Adrenal gland (tissue), 12 donors: ENCODE results near the gene CDHR2. TPM values are rescaled to one million over a fixed set of nuclear protein-coding genes. Genes with fewer than 3 reads are reported as not detected.
"Not testable (repeated sequence)": the region's sequence is repeated elsewhere in the genome, so short reads cannot be mapped to it uniquely, and the experiment has no call there.

Experiments used
- DNase-seq, 7 donors: peaks; one replicate each; pipeline ENCODE4 v3.0.0-alpha.2; 2019 to 2020
- H3K27ac ChIP-seq, 5 donors: fragments of 200-600 bp; sonication (generic) in 4 of 5; 1 replicate in 3 of 5; 2 replicates in 2 of 5; pipeline versions ENCODE4 v1.5.1 to v1.8.0; 2016 to 2020; ENCODE audit warnings: mild to moderate bottlenecking in 1 of 5
- H3K27me3 ChIP-seq: fragments of 200-600 bp; 2 replicates; pipeline ENCODE4 v1.8.0; 2021
- H3K36me3 ChIP-seq, 2 donors: fragments of 200-600 bp; replicated peaks in 1 of 2; 1 replicate in 1 of 2; 2 replicates in 1 of 2; pipeline versions ENCODE4 v1.5.1 to v1.8.0; 2018 to 2022
- H3K4me1 ChIP-seq, 2 donors: fragments of 200-600 bp; replicated peaks in 1 of 2; 1 replicate in 1 of 2; 2 replicates in 1 of 2; pipeline versions ENCODE4 v1.5.1 to v1.8.0; 2018 to 2021
- H3K4me3 ChIP-seq, 4 donors: fragments of 200-600 bp; sonication (generic) in 3 of 4; one replicate each; pipeline ENCODE4 v1.5.1; 2016 to 2018
- H3K9me3 ChIP-seq, 3 donors: fragments of 200-600 bp; sonication (generic) in 1 of 3; replicated peaks in 1 of 3; 1 replicate in 2 of 3; 2 replicates in 1 of 3; pipeline versions ENCODE4 v1.5.1 to v1.8.0; 2016 to 2021
- POLR2A ChIP-seq, 2 donors: fragments of 450-650 bp; IDR thresholded peaks; one replicate each; pipeline ENCODE4 v1.6.1; 2017; ENCODE audit warnings: antibody characterized with exemption in 2 of 2, mild to moderate bottlenecking in 2 of 2, moderate library complexity in 1 of 2
- WGBS, 4 donors: extraction: QIAGEN DNeasy Blood & Tissue Kit in 2 of 4; methylation state at CpG; one replicate each; pipeline versions ENCODE4 v1.1.5 to v1.1.7; 2013 to 2017; 5-methylcytosine and 5-hydroxymethylcytosine counted together
- intact Hi-C, 2 donors: fragments of 100-400 bp; cut with DNase I; formaldehyde crosslinking; loops; one replicate each; pipeline versions ENCODE4 v1.14.1 to v1.15.0; 2022 to 2023
- polyA plus RNA-seq, 3 donors: library from polyadenylated mRNA; stranded (reverse); fragments of 200-250 nt in 2 of 3; fragments of 350-450 nt in 1 of 3; fragmentation: Illumina TruSeq in 1 of 3; extraction: RNeasy Lipid Tissue Mini Kit (QIAGEN cat#74804) in 1 of 3; gene quantifications; one replicate each; pipeline ENCODE4 v1.2.3, GENCODE V29; 2013 to 2014
- total RNA-seq, 9 donors: library from RNA; depleted of rRNA in 4 of 9; stranded (reverse); fragments of >200 nt in 4 of 9; fragments of 120-200 nt in 1 of 9; fragmentation: NEBNext Ultra II Directional in 1 of 9; extraction: Animal tissue kit (Norgen Biotek cat#: 25700) in 1 of 9; gene quantifications; one replicate each; pipeline versions ENCODE4 v1.1.0 to v1.2.4, GENCODE V29; 2013 to 2023
- TF ChIP-seq, protein P1 (sequence below), 6 experiments: fragments of 450-650 bp in 4 of 6; fragments of 200-600 bp in 2 of 6; sonication (generic) in 1 of 6; IDR thresholded peaks; 1 replicate in 5 of 6; 2 replicates in 1 of 6; pipeline versions ENCODE4 v1.5.1 to v1.8.0; 2016 to 2021; ENCODE audit warnings: antibody characterized with exemption in 6 of 6, mild to moderate bottlenecking in 2 of 6, moderate library complexity in 1 of 6
- donor health status: healthy with polysubstance abuse.
- donor health status: Bipolar disorder and iron deficiency.
- donor health status: DM: yes; HTN: yes; CAD: no.
- donor health status: DM: no; HTN: no; CAD: no.
- donor health status: DM: no; HTN: no; CAD: no.
- donor health status: DM: yes; HTN: yes; CAD: no.

Gene CDHR2
- total and polyA plus RNA-seq, 12 donors, result under 0.01 to 0.55 (median 0.15) TPM; not detected in 2

DNA sequence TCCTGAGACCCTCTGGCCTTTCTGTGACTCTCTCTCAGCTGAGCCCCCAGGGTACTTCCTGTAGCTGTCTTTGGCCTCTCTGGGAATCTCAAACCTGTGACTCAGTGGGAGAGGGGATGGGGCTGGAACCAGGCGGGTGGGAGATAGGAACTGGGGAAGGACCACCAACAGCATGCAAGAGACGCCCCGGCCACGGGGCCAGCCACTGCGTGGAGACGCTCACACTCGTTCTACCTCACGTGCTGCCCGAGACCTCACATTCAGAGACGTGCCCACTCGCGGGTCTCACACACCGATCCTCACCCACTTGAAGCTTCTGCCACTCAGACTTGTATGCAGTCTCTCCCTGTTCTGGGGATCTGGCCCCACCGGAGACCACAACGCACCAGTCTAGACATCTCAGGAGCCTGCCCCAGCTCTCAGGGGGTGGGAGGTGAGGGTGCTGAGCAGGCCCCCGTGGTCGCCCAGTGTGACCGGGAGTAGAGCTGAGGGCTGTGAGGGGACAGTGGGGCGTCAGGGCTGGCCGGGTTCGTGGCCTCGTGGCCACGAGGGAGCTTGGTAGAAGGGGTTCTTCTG is 47.0 kb downstream of the CDHR2 start:
- no peaks in the 10 kb centered on the region for H3K4me1 ChIP-seq
- intact Hi-C loops, result no loop called here
- no peaks in the 10 kb centered on the region for H3K9me3 ChIP-seq
- TF ChIP-seq, protein P1, sequence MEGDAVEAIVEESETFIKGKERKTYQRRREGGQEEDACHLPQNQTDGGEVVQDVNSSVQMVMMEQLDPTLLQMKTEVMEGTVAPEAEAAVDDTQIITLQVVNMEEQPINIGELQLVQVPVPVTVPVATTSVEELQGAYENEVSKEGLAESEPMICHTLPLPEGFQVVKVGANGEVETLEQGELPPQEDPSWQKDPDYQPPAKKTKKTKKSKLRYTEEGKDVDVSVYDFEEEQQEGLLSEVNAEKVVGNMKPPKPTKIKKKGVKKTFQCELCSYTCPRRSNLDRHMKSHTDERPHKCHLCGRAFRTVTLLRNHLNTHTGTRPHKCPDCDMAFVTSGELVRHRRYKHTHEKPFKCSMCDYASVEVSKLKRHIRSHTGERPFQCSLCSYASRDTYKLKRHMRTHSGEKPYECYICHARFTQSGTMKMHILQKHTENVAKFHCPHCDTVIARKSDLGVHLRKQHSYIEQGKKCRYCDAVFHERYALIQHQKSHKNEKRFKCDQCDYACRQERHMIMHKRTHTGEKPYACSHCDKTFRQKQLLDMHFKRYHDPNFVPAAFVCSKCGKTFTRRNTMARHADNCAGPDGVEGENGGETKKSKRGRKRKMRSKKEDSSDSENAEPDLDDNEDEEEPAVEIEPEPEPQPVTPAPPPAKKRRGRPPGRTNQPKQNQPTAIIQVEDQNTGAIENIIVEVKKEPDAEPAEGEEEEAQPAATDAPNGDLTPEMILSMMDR (IDR thresholded peaks at IDR 0.05), result no peak
- TF ChIP-seq POLR2A (IDR thresholded peaks at IDR 0.05), result no peak
- H3K36me3 ChIP-seq, result no peaks in the 10 kb centered on the region
- peaks cover 5% of the 10 kb centered on the region for H3K27me3 ChIP-seq
- 81 to 88% (median 82%) methylated on average over 13 to 23 of the region's 23 CpGs for WGBS, 4 donors
- no peak overlapping the region for H3K4me3 ChIP-seq
- no peak for DNase-seq
- H3K27ac ChIP-seq, result no peak overlapping the region

DNA sequence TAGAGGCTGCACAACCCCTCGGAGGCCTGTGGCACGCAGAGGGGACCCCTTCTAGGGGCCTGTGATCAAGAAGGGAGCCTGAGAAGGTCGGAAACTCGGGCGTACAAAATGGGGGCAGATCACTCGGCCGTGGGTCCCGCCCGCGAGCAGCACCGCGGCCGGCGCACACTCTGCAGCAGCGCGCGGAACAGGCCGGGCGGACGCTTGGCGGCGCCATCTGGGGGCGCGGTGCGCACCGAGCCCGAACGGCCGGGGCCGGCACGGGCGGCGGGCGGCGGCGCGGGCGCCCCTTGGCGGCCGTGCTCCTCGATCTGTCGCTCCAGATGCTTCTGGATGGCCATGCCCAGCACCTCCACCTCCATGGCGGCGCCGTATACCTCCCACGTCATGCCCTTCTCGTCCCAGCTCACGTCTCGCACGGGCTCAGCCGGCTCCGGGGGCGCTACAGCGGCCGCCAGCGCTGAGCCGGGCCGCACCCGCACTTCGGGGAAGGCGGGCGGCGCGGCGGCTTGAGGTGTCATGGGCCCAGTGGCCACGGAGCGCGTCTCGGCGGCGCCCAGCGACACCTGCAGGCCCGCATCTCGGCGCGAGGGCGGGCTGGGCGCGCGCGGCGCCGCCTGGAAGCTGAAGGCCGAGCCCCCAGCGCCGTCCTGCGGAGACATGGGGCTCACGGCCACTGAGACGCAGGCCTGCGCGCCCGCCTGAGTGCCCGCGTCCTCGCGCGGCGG is 47.7 kb downstream of the CDHR2 start:
- H3K36me3 ChIP-seq, result no peaks in the 10 kb centered on the region
- WGBS, 4 donors, result 3 to 10% (median 6%) methylated on average over 2 to 98 of the region's 98 CpGs
- H3K9me3 ChIP-seq, result no peaks in the 10 kb centered on the region
- intact Hi-C loops, result no loop called here
- TF ChIP-seq POLR2A (IDR thresholded peaks at IDR 0.05), result no peak
- TF ChIP-seq, protein P1 (IDR thresholded peaks at IDR 0.05), result peak in 3 of 6 experiments; percentile 28
- peak in 6 of 7 donors; percentile 38 to 56 (median 49) for DNase-seq
- H3K27me3 ChIP-seq, result peaks cover 5% of the 10 kb centered on the region
- H3K4me1 ChIP-seq, result no peaks in the 10 kb centered on the region
- H3K4me3 ChIP-seq, result peak overlapping the region in 1 of 4 donors; percentile 52
- H3K27ac ChIP-seq, result no peak overlapping the region

DNA sequence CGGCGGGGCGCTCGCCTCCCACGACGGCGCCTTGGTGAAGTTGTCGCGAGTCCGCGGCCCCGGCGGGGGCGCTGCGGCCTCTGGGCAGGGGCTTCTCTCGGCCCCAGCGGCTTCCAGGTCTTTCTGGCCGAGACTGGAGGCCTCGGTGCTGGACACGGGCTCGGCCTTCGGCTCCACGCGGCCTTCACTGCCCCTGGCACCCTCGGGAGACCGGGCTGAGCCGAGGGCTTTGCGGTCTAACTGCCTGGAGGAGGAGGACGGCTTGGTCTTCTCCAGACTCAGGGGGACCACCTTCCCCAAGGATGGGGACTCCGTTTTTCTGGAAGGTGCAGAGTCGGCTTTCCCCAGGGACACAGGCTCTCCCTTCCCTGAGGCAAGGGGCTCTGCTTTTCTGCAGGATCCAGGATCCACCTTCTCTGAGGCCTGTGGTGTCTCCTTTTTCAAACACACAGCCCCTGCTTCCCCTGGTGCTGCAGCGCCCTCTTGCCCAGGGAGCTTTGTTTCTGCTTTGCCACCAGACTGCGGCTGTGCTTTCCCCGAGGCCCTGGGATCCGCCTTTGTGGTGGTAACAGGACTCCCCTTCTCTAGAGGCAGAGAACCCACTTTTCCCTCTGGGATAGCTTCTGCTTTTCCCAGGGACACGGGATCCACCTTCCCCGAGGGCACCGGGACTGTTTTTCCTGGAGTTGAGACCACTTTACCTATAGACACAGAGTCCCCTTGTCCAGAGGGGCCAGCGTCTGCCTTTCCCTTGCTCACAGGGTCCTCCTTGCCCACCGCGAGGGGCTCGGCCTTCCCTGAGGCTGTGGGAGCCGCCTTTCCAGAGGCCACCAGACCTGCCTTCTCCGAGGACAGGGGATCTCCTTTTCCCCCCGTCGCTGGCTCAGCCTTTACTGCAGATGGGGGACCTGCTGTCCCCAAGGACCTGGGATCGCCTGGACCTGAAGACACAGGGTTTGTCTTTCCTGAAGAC is 48.6 kb downstream of the CDHR2 start:
- Histone ChIP-seq H3K4me1 (no peaks in the 10 kb centered on the region), H3K9me3 (no peaks in the 10 kb centered on the region), H3K27me3 (peaks cover 5% of the 10 kb centered on the region), H3K36me3 (no peaks in the 10 kb centered on the region), H3K27ac (no peak overlapping the region), H3K4me3 (peak overlapping the region in 1 of 4 donors; percentile 52)
- 52 to 92% (median 61%) methylated on average over 17 to 47 of the region's 47 CpGs for WGBS, 4 donors
- no peak for TF ChIP-seq POLR2A (IDR thresholded peaks at IDR 0.05)
- TF ChIP-seq, protein P1 (IDR thresholded peaks at IDR 0.05), result no peak
- intact Hi-C loops, result no loop called here
- no peak for DNase-seq

DNA sequence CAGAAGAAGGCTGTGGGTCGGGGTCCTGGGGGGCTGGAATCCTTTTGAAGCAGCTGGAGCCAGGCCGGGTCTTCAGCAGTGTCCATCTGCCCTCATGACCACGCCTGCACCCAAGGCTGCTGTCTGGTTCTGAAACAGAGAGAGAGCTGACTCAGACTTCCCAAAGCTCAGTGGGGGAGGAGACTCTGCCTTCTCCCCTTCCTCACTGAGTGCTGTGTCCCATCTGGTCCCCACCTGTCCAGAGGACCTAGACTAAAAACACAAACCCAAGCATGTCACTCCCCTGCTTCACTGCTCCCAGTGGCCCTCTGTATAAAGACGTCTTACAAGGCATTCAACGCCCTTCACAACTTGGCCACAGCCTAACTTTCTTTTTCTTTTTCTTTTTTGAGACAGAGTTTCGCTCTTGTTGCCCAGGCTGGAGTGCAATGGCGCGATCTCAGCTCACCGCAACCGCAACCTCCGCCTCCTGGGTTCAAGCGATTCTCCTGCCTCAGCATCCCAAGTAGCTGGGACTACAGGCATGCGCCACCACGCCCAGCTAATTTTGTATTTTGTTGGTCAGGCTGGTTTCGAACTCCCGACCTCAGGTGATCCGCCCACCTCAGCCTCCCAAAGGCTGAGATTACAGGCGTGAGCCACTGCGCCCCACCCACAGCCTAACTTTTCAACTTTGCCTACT is 50.7 kb downstream of the CDHR2 start:
- DNase-seq, H3K4me3 ChIP-seq, H3K36me3 ChIP-seq, H3K4me1 ChIP-seq, H3K9me3 ChIP-seq, H3K27ac ChIP-seq, intact Hi-C loops, H3K27me3 ChIP-seq: not testable (repeated sequence)
- WGBS, 4 donors, result 88 to 95% (median 90%) methylated on average over 16 to 19 of the region's 19 CpGs
